A673 (cell line): Measurements from ENCODE around the gene PHIP. TPM values are rescaled to one million over a fixed set of nuclear protein-coding genes. Genes with fewer than 3 reads are reported as not detected.

ENCODE experiments used
- BruUV-seq: library from RNA; stranded (reverse); fragments of 400-500 nt; replicated peaks from 2 replicates; lab custom pipeline; 2021; lab: Mats Ljungman, UMichigan
- CTCF ChIA-PET: fragments of 300-600 bp; sonication (Branson Sonifier 250); formaldehyde crosslinking; loops from one replicate; lab custom pipeline; 2022; ENCODE audit warnings: antibody characterized with exemption; lab: Charles Lee
- POLR2A ChIA-PET: fragments of 300-600 bp; sonication (Branson Sonifier 250); formaldehyde crosslinking; loops from one replicate; lab custom pipeline; 2022; ENCODE audit warnings: antibody characterized with exemption; ENCODE audit not compliant: low non-redundant PET; lab: Charles Lee
- DNase-seq: peaks from one replicate; pipeline ENCODE4 v3.0.0-alpha.2; 2015; ENCODE audit warnings: low spot score
- H3K27ac ChIP-seq: fragments of 200-600 bp; sonication (generic); 2 replicates; pipeline ENCODE4 v1.5.1; 2016; ENCODE audit warnings: mixed run types, low read depth, mild to moderate bottlenecking, mixed read lengths, antibody characterized with exemption, low read length; ENCODE audit not compliant: poor library complexity, severe bottlenecking
- H3K27me3 ChIP-seq: fragments of 200-600 bp; sonication (generic); replicated peaks from 2 replicates; pipeline ENCODE4 v1.6.1; 2017; ENCODE audit warnings: mixed run types, low read depth, mild to moderate bottlenecking, mixed read lengths, antibody characterized with exemption, low read length; ENCODE audit not compliant: insufficient read depth, poor library complexity
- H3K36me3 ChIP-seq: fragments of 200-600 bp; sonication (generic); 2 replicates; pipeline ENCODE4 v1.6.1; 2016; ENCODE audit warnings: mixed run types, mild to moderate bottlenecking, mixed read lengths, antibody characterized with exemption, low read length; ENCODE audit not compliant: insufficient read depth, poor library complexity, severe bottlenecking
- H3K4me1 ChIP-seq: fragments of 200-600 bp; sonication (generic); 2 replicates; pipeline ENCODE4 v1.6.1; 2017; ENCODE audit warnings: mixed run types, mild to moderate bottlenecking, mixed read lengths, antibody characterized with exemption, low read length; ENCODE audit not compliant: insufficient read depth, poor library complexity, severe bottlenecking
- H3K4me3 ChIP-seq: fragments of 200-600 bp; sonication (generic); 2 replicates; pipeline ENCODE4 v1.5.1; 2016; ENCODE audit warnings: low read depth, mixed run types, mild to moderate bottlenecking, mixed read lengths, low read length; ENCODE audit not compliant: poor library complexity, severe bottlenecking
- H3K9me3 ChIP-seq: fragments of 200-600 bp; sonication (generic); 2 replicates; pipeline ENCODE4 v1.6.1; 2016; ENCODE audit warnings: mixed run types, low read depth, mild to moderate bottlenecking, mixed read lengths, antibody characterized with exemption, low read length; ENCODE audit not compliant: poor library complexity, severe bottlenecking
- CTCF ChIP-seq: fragments of 300-800, 200-600 bp; sonication (generic); conservative IDR thresholded peaks from 2 replicates; pipeline ENCODE4 v1.5.1; 2017; ENCODE audit warnings: low read depth, mild to moderate bottlenecking, antibody characterized with exemption, low read length, moderate library complexity, mixed read lengths
- EZH2 ChIP-seq: fragments of 200-600 bp; sonication (generic); IDR thresholded peaks from 2 replicates; pipeline ENCODE4 v1.6.1; 2017; ENCODE audit warnings: borderline replicate concordance, low read depth, mild to moderate bottlenecking, mixed read lengths, antibody characterized with exemption, low read length; ENCODE audit not compliant: poor library complexity, severe bottlenecking
- intact Hi-C: fragments of 100-400 bp; cut with micrococcal nuclease; formaldehyde crosslinking; loops from one replicate; pipeline ENCODE4 v1.10.0; 2022; ENCODE audit not compliant: unreplicated experiment
- total RNA-seq: library from RNA; stranded (reverse); gene quantifications from 2 replicates; pipeline ENCODE4 v1.2.3, GENCODE V29; 2021

The PHIP gene
- total RNA-seq, 1 experiment from 2014 or later = 42.5 TPM

DNA sequence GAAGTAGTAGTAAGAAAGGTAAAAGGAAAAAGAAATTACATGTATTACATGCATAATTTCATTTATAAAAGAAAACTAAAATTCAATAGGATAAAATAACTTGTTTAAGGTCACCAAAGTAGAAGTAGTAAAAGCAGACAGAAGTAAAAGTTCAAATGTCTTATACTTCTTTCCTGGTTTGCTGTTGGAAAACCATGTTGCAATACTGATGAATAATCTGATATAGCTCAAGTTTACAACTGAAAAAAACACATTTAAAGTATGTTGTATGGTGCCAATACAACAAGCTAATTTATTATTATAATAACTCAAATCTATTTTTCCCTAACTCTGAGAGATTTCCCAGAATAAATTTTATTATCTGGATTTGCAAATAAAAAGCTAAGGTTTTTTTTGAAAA lies 78.3 kb downstream of the PHIP start:
- ChIA-PET POLR2A (no interaction called here), CTCF (no interaction called here)
- peaks cover 85% of the 10 kb centered on the region for H3K36me3 ChIP-seq

GRCh38 chr6:78995946-78996345 lies 82.1 kb downstream of the PHIP start:
- no peak for TF ChIP-seq CTCF
- TF ChIP-seq EZH2 = no peak
- Histone ChIP-seq H3K27me3 (no peaks in the 10 kb centered on the region), H3K4me1 (no peaks in the 10 kb centered on the region), H3K9me3 (no peaks in the 10 kb centered on the region), H3K4me3 (no peak overlapping the region), H3K27ac (no peak overlapping the region), H3K36me3 (peaks cover 83% of the 10 kb centered on the region)
- POLR2A ChIA-PET = no interaction called here
- BruUV-seq = no TSS peak
- intact Hi-C loops = no loop called here
- CTCF ChIA-PET = no interaction called here
- DNase-seq = no peak

More for the DNA sequence above, 78.3 kb downstream of the PHIP start:
- Histone ChIP-seq H3K4me3 (no peak overlapping the region), H3K27ac (no peak overlapping the region), H3K4me1 (no peaks in the 10 kb centered on the region), H3K9me3 (no peaks in the 10 kb centered on the region), H3K27me3 (no peaks in the 10 kb centered on the region)
- TF ChIP-seq CTCF = no peak
- no peak for DNase-seq
- intact Hi-C loops = no loop called here
- no TSS peak for BruUV-seq

DNA sequence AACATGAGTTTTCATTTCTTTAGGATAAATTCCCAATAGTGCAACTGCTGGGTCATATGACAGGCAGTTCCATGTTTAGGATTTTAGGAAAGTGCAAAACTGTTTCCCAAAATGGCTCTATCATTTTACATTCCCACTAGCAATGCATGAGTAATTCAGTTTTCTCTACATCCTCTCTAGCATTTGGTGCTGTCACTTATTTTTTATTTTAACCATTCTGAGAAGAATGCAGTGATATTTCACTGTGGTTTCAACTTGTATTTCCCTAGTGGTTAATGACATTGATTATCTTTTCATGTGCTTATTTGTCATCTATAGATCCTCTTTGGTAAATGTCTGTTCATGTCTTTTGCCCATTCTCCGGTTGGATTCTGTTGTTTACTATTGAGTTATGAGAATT lies 82.7 kb downstream of the PHIP start:
- H3K27ac ChIP-seq = no peak overlapping the region
- ChIA-PET CTCF (no interaction called here), POLR2A (no interaction called here)
- TF ChIP-seq CTCF (no peak), EZH2 (no peak)
- DNase-seq = no peak
- H3K4me3 ChIP-seq = no peak overlapping the region
- no peaks in the 10 kb centered on the region for H3K27me3 ChIP-seq
- BruUV-seq = no TSS peak
- no peaks in the 10 kb centered on the region for H3K4me1 ChIP-seq
- intact Hi-C loops = no loop called here
- no peaks in the 10 kb centered on the region for H3K9me3 ChIP-seq
- H3K36me3 ChIP-seq = peaks cover 83% of the 10 kb centered on the region
